ENCODE results near the gene KATNB1.

KATNB1 gene

DNA sequence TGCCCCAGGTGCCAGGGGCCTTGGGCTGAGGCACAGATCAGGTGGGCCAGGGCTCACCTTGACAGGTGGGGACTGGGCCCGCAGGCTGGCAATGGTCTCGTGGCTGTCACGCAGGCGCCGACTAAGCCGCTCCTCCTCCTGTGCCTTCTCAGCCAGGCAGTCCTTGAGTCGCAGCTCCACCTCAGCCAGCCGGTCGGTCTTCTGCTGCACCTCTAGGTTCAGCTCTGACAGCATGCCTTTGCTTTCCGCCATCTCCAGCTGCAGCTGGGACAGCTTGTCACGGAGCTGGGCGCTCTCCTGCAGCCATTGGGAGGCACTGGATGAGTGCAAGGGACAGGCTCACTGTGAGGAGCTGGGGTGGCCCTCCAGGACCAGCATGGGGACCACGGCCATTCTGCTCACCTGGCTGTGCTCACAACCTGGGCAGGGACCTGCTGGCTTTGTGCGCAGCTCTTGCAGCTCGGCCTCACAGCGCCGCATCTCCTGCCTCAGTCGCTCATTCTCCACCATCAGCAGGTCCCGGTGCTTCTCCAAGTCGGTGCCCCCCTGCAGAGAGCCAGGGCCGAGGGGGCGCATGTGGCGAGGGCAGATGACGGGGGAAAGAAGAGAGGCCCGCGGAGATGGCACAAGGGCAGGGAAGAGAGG lies 35.7 kb downstream of the KATNB1 start:
- no peak for TF ChIP-seq EZH2phosphoT487 (IDR thresholded peaks at IDR 0.05; ENCODE audit: borderline replicate concordance, low read length)
- TF ChIP-seq, protein P1, sequence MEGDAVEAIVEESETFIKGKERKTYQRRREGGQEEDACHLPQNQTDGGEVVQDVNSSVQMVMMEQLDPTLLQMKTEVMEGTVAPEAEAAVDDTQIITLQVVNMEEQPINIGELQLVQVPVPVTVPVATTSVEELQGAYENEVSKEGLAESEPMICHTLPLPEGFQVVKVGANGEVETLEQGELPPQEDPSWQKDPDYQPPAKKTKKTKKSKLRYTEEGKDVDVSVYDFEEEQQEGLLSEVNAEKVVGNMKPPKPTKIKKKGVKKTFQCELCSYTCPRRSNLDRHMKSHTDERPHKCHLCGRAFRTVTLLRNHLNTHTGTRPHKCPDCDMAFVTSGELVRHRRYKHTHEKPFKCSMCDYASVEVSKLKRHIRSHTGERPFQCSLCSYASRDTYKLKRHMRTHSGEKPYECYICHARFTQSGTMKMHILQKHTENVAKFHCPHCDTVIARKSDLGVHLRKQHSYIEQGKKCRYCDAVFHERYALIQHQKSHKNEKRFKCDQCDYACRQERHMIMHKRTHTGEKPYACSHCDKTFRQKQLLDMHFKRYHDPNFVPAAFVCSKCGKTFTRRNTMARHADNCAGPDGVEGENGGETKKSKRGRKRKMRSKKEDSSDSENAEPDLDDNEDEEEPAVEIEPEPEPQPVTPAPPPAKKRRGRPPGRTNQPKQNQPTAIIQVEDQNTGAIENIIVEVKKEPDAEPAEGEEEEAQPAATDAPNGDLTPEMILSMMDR (IDR thresholded peaks at IDR 0.05; ENCODE audit: low read depth, low read length, poor library complexity, severe bottlenecking): no peak
- Histone ChIP-seq H3K79me2 (ENCODE audit: control insufficient read depth, low read length) (no peaks in the 10 kb centered on the region), H3K9me2 (replicated peaks; ENCODE audit: control insufficient read depth, low read length) (no peaks in the 10 kb centered on the region), H3K4me2 (ENCODE audit: low read length) (no peak overlapping the region), H4K20me1 (ENCODE audit: control insufficient read depth, insufficient read depth, low read depth, low read length) (no peaks in the 10 kb centered on the region), H3K4me3 (ENCODE audit: low read length) (no peak overlapping the region), H3K27me3 (ENCODE audit: control insufficient read depth, low read length) (no peaks in the 10 kb centered on the region), H3K36me3 (ENCODE audit: control insufficient read depth, low read length) (no peaks in the 10 kb centered on the region), H3F3A (ENCODE audit: control insufficient read depth, insufficient read depth) (no peaks in the 10 kb centered on the region), H3K4me1 (ENCODE audit: control insufficient read depth, low read length) (no peaks in the 10 kb centered on the region), H3K9me3 (ENCODE audit: control insufficient read depth, insufficient read depth, low read length) (no peaks in the 10 kb centered on the region), H3K27ac (ENCODE audit: low read depth, low read length) (no peak overlapping the region)

DNA sequence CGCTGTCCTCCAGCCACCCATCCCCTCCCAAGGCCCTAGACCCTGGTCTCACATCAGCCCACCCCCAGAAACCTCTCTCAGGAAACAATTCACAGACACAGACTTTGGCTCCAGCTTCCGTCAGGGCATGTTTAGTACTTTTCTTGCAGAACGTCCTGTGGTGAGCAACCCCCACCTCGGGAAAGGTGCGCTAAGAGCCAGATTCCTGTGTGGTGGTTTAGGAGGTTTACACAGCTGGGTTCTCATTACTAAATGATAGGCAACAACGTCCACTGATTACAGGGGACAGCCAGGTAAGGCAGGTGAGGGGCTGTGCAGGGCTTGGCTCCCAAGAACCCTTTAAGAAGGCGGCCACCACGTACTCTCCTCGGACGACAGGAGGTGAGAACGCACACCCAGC lies 37.4 kb downstream of the KATNB1 start:
- no peak overlapping the region for H3K4me2 ChIP-seq (ENCODE audit: low read length)
- no peaks in the 10 kb centered on the region for H3K4me1 ChIP-seq (ENCODE audit: control insufficient read depth, low read length)
- H3K36me3 ChIP-seq (ENCODE audit: control insufficient read depth, low read length): no peaks in the 10 kb centered on the region
- H3K27ac ChIP-seq (ENCODE audit: low read depth, low read length): no peak overlapping the region
- H3K79me2 ChIP-seq (ENCODE audit: control insufficient read depth, low read length): no peaks in the 10 kb centered on the region
- no peaks in the 10 kb centered on the region for H3K9me2 ChIP-seq (replicated peaks; ENCODE audit: control insufficient read depth, low read length)
- H3K4me3 ChIP-seq (ENCODE audit: low read length): no peak overlapping the region
- no peaks in the 10 kb centered on the region for H3F3A ChIP-seq (ENCODE audit: control insufficient read depth, insufficient read depth)
- H3K27me3 ChIP-seq (ENCODE audit: control insufficient read depth, low read length): no peaks in the 10 kb centered on the region
- H4K20me1 ChIP-seq (ENCODE audit: control insufficient read depth, insufficient read depth, low read depth, low read length): no peaks in the 10 kb centered on the region
- H3K9me3 ChIP-seq (ENCODE audit: control insufficient read depth, insufficient read depth, low read length): no peaks in the 10 kb centered on the region
- no peak for TF ChIP-seq EZH2phosphoT487 (IDR thresholded peaks at IDR 0.05; ENCODE audit: borderline replicate concordance, low read length)
- TF ChIP-seq, protein P1 (IDR thresholded peaks at IDR 0.05; ENCODE audit: low read depth, low read length, poor library complexity, severe bottlenecking): no peak

DNA sequence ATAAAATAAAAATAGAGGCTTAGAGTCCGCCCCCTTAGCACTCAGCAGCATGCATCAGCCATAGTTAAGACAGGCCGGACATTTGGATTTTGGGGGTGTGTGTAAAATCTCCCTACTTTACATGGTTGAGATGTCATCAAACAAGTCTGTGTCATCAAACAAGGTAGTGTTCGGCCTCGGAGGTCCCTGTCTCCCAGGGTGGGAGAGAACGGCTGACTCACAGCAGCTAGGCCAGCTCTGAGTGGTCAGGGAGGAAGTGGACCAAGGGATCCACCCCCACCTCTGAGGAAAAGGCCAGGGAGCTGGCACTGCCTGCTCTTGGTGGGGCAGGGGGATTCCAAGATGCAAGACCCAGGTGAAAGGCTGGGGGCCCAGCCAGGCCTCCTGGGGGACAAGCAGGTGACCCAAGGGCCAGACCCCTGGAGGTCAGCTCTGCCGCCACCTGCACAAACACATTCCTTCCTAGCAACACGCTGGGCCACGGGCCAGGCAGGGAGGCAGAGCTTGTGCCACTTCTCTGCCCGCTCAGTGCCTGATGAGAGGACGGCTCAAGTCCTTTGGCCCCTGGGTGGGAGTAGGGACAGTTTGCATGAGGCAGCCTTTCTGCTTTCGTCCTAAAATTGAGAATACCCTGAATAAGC lies 38.2 kb downstream of the KATNB1 start:
- no peaks in the 10 kb centered on the region for H3K27me3 ChIP-seq (ENCODE audit: control insufficient read depth, low read length)
- no peaks in the 10 kb centered on the region for H3K79me2 ChIP-seq (ENCODE audit: control insufficient read depth, low read length)
- H3K27ac ChIP-seq (ENCODE audit: low read depth, low read length): no peak overlapping the region
- H3K4me2 ChIP-seq (ENCODE audit: low read length): no peak overlapping the region
- TF ChIP-seq EZH2phosphoT487 (IDR thresholded peaks at IDR 0.05; ENCODE audit: borderline replicate concordance, low read length): no peak
- TF ChIP-seq, protein P1 (IDR thresholded peaks at IDR 0.05; ENCODE audit: low read depth, low read length, poor library complexity, severe bottlenecking): no peak
- H3K9me3 ChIP-seq (ENCODE audit: control insufficient read depth, insufficient read depth, low read length): no peaks in the 10 kb centered on the region
- no peaks in the 10 kb centered on the region for H3K9me2 ChIP-seq (replicated peaks; ENCODE audit: control insufficient read depth, low read length)
- no peak overlapping the region for H3K4me3 ChIP-seq (ENCODE audit: low read length)
- no peaks in the 10 kb centered on the region for H3K4me1 ChIP-seq (ENCODE audit: control insufficient read depth, low read length)
- no peaks in the 10 kb centered on the region for H3K36me3 ChIP-seq (ENCODE audit: control insufficient read depth, low read length)
- H4K20me1 ChIP-seq (ENCODE audit: control insufficient read depth, insufficient read depth, low read depth, low read length): no peaks in the 10 kb centered on the region
- H3F3A ChIP-seq (ENCODE audit: control insufficient read depth, insufficient read depth): no peaks in the 10 kb centered on the region
